HG03039 (cell line): ENCODE measurements around the gene TAOK1.

Source experiments
- ATAC-seq: cut with Tn5 transposase; IDR thresholded peaks from one replicate; pipeline ENCODE4 v1.9.1; 2021; ENCODE audit warnings: mild to moderate bottlenecking, moderate library complexity; ENCODE audit not compliant: unreplicated experiment

Gene TAOK1

DNA sequence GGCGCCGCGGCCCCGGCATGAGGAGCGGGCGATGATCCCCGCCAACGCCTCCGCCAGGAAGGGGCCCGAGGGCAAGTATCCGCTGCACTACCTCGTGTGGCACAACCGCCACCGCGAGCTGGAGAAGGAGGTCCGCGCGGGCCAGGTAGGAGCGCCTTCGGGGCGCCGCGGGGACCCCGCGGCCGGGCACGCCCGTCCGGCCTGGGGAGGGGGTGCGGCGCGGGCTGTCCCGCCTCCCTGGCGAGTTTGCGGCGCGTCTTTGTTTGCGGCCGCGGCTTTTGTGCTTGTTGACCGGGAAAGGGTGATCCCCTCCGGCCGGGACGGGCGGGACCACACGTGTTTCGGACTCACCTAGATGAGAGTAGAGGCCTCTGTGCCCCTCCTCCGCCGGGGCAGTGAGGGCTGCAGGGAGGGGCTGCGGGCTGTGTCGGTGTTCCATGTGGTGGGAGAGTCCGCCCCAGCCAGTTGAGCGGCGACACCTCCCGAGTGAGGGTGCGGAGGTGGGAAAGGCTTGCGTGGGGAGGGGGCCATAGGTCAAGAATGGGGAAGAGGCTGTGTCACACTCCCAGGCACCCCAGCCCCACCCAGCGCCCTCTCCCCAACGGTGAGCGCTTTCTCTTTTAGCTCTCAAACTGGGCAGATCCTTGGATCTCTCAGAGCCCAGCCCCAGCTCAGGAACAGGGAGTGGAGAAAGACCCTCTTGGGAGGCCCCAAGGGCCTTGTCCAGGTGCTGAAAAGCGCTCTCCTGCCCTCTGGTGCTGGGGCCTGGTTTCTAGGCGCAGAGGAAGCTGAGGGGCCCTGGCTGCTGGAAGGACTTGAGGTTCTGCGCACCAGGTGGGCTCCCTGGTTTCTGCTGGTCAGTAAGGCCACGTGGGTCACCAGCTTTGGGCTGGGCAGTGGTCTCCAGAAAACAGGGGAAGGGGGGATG is 203.7 kb downstream of the TAOK1 start:
- no peak for ATAC-seq

- no peak for ATAC-seq
These were observed 204.4 kb downstream of the TAOK1 start for GRCh38 chr17:29594519-29595090.

- no peak for ATAC-seq
These were observed 205.2 kb downstream of the TAOK1 start for GRCh38 chr17:29595107-29595942.

DNA sequence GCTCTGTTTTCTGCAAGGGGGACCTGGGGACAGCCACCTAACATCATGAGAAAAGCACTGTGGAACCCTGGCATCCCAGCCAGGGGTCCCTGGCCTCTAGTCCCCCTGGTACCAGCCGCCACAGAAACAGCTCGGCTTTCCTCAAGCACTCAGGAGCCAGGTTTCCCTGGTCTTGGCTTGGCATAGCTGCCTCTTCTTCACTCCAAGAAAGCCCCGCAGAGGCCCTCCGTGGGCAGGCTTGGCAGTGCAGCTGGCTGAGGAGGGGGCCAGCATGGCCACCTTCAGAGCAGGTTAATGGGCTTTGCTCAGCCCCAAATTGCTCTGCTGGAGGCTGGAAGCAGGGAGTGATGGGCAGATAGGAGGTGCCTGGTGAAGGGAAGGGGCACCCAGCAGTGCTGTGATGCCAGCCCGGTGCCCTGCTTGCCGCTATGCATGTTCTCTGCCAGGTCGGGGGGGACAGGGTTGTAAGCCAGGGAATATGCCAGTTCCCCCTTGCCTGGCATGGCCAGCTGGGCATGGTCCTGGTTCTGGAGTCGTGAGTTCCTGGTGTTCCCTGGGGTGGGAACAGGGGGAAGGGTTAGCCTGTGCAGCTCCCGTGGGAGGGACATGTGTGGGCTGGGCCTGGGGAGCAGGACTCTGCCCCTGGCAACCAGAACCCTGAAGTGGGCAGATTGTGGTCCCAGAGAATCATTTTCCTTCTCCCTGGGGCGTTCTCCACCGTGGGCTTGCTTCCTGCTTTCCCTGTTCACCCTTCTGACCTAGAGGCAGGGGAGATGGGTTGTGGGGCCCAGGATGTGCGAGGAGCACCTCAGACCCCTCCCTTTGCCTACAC is 206.0 kb downstream of the TAOK1 start:
- ATAC-seq: no peak

GRCh38 chr17:29596811-29597210 is 206.6 kb downstream of the TAOK1 start:
- ATAC-seq: no peak

GRCh38 chr17:29597361-29598172 is 207.4 kb downstream of the TAOK1 start:
- ATAC-seq: no peak
